Measurements from ENCODE around the gene PRKCD.

Gene PRKCD

DNA sequence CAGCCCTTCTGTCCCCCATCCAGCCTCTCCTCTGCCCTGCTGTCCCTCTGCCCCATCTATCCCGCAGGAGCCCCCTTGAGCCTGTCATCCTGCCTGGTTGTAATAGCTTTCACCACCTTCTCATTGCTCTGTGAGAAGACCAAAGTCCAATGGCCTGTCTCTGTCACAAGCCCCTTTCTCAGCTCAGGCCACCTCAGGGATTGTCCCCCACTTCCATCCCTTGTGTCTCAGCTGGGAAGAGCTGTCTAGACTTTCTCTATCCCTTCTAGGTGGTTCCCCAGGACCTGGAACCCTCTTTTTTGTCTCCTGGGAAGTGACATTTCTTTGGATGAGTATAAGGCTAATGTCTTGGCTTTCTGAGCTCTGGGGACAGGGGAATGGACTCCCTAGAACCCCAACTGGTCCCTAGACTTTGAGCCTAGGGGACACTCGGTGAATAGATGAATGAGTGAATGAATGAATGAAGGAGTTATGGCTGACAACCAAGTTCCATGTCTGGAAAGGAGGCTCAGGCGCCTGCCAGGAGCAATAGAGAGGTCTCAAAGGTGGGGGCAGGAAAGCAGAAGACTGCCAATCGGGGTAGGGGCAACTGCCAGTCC is 849 bp upstream of the PRKCD start:
- no peak for DNase-seq (ENCODE audit: extremely low read depth, insufficient read length)
- Histone ChIP-seq H3K4me3 (replicated peaks; ENCODE audit: low read depth, low read length) (peak overlapping the region; percentile 83), H3K27me3 (replicated peaks; ENCODE audit: control insufficient read depth, insufficient read depth, low read length) (no peaks in the 10 kb centered on the region), H3K36me3 (ENCODE audit: control insufficient read depth, insufficient read depth, low read length) (peaks cover 2% of the 10 kb centered on the region)
- no peak for TF ChIP-seq CTCF (IDR thresholded peaks at IDR 0.05; ENCODE audit: insufficient read depth, low read length, poor library complexity, severe bottlenecking)

DNA sequence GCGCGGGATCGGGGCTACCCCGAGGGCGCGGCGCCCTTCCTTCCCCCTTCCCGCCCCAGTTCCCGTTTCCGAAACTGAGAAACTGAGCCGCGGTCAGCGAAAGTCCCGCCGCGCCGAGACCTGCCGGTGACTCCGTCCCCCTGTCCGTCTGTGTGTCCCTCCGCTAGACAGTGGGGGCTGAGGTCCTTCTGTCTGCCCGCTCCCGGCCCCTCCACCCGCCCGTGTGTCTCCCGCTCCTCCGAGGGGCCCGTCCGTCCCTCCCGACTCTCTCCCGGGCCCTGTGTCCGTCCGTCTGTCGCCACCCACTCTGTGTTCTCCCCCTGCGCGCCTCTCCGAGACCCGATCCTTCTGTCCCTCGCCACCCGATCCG is 426 bp downstream of the PRKCD start:
- TF ChIP-seq CTCF (IDR thresholded peaks at IDR 0.05; ENCODE audit: insufficient read depth, low read length, poor library complexity, severe bottlenecking) = no peak
- DNase-seq (ENCODE audit: extremely low read depth, insufficient read length) = peak; percentile 60
- Histone ChIP-seq H3K27me3 (replicated peaks; ENCODE audit: control insufficient read depth, insufficient read depth, low read length) (no peaks in the 10 kb centered on the region), H3K4me3 (replicated peaks; ENCODE audit: low read depth, low read length) (peak overlapping the region; percentile 83), H3K36me3 (ENCODE audit: control insufficient read depth, insufficient read depth, low read length) (peaks cover 9% of the 10 kb centered on the region)

GRCh38 chr3:53161820-53162671 is 1.0 kb downstream of the PRKCD start:
- Histone ChIP-seq H3K36me3 (ENCODE audit: control insufficient read depth, insufficient read depth, low read length) (peaks cover 10% of the 10 kb centered on the region), H3K27me3 (replicated peaks; ENCODE audit: control insufficient read depth, insufficient read depth, low read length) (no peaks in the 10 kb centered on the region), H3K4me3 (replicated peaks; ENCODE audit: low read depth, low read length) (peak overlapping the region; percentile 83)
- peak; percentile 54 for DNase-seq (ENCODE audit: extremely low read depth, insufficient read length)
- no peak for TF ChIP-seq CTCF (IDR thresholded peaks at IDR 0.05; ENCODE audit: insufficient read depth, low read length, poor library complexity, severe bottlenecking)

DNA sequence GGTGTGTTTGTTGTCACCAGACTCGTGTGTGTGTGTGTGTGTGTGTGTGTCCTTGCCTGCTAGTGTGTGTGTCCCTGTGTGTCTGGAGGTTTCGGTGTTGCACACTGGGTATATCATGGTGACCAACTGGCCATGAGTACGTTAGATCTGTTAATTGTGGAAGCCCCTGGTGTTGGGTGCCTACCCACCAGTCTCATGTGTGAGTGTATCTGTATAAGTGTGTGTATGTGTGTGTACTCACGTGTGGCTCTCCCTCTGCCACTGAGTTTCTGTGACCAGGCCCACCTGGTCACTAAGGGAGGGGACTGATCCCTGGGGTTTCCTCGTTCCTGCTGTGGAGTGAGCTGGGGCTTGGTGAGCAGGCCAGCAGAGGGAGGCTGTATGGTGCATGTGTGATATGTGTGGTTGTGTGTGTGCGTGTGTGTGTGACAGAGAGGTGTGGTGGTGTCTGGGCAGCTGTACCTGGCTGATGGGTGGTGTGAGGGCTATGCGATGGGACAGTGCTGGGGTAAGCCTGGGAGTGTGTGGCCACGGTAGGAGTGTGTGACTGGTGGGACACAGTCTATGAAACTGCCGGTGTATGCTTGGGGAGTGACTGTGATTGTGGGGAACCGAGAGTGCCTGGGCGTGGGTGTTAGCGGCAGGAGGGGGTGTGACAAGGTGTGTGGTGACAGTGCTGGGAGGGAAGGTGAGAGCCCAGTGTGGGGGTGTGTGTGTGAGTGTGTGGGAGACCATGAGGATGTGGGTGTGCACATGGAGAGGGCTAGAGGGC is 1.8 kb downstream of the PRKCD start:
- TF ChIP-seq CTCF (IDR thresholded peaks at IDR 0.05; ENCODE audit: insufficient read depth, low read length, poor library complexity, severe bottlenecking) = no peak
- H3K27me3 ChIP-seq (replicated peaks; ENCODE audit: control insufficient read depth, insufficient read depth, low read length) = no peaks in the 10 kb centered on the region
- DNase-seq (ENCODE audit: extremely low read depth, insufficient read length) = peak; percentile 73
- peaks cover 10% of the 10 kb centered on the region for H3K36me3 ChIP-seq (ENCODE audit: control insufficient read depth, insufficient read depth, low read length)
- H3K4me3 ChIP-seq (replicated peaks; ENCODE audit: low read depth, low read length) = peak overlapping the region; percentile 83

DNA sequence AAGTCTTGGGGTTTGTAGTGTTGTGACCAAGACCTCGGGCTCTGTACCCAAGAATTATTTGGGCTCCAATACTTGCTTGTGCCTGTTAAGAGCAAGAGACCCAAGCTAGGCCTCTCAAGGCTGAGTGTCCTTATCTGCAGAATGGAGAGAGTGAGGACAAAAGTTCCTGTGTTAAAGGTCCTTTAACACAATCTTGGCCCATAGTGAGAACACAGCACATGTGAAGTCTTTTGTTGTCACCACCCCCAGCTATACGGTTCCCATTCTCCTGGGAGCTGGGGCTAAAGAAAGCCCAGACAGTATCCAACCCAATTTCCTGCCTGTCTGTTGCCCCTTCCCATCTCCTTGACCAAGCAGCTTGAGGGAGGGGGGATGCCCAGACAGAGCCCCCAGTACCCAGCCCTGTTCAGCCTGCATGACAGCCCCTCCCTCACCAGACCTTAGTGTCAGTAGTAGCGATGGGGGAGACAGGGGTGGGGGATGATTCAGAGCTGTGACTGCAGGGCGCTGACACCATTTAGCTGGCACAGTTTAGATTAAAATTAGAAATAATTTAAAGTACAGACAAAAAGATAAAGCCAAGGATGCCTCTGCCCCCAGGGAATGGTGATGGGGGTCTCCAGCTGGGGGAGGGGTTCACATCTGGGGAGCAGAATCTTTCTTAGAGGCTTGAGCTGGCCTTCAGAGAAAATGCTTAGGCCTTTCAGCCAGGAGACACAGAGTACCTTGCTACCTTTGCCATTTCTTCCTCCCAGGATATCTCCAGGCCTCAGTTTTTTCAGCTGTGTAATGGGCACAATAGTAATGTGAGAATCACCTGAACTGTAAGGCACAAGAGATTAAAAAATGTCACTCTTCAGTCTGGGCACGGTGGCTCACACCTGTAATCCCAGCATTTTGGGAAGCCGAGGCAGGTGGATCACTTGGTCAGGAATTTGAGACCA is 2.7 kb downstream of the PRKCD start:
- Histone ChIP-seq H3K36me3 (ENCODE audit: control insufficient read depth, insufficient read depth, low read length) (peaks cover 10% of the 10 kb centered on the region), H3K4me3 (replicated peaks; ENCODE audit: low read depth, low read length) (peak overlapping the region; percentile 83), H3K27me3 (replicated peaks; ENCODE audit: control insufficient read depth, insufficient read depth, low read length) (no peaks in the 10 kb centered on the region)
- DNase-seq (ENCODE audit: extremely low read depth, insufficient read length) = no peak
- TF ChIP-seq CTCF (IDR thresholded peaks at IDR 0.05; ENCODE audit: insufficient read depth, low read length, poor library complexity, severe bottlenecking) = no peak

All from GM06990 (cell line).